Stomach (tissue), 9 donors: ENCODE data around the gene CEACAM6. TPM values are rescaled to one million over a fixed set of nuclear protein-coding genes. Genes with fewer than 3 reads are reported as not detected.
A peak's percentile ranks its signal among the peaks of the same experiment; 100 is the strongest.

Experiments used
- DNase-seq, 2 donors: peaks; one replicate each; pipeline versions ENCODE4 v3.0.0 to v3.0.0-alpha.2; 2013 to 2019
- H3K27ac ChIP-seq, 5 donors: fragments of 200-600 bp in 4 of 5; sonication (generic) in 4 of 5; one replicate each; pipeline ENCODE4 v1.5.1; 2013 to 2019; ENCODE audit warnings: mild to moderate bottlenecking in 1 of 5, moderate library complexity in 1 of 5
- H3K27me3 ChIP-seq, 3 donors: fragments of 200-600 bp; sonication (generic); one replicate each; pipeline ENCODE4 v1.5.1; 2017 to 2019; ENCODE audit warnings: mixed run types in 1 of 3
- H3K36me3 ChIP-seq, 4 donors: fragments of 200-600 bp; sonication (generic); 1 replicate in 3 of 4; 2 replicates in 1 of 4; pipeline ENCODE4 v1.5.1; 2016 to 2019
- H3K4me1 ChIP-seq, 4 donors: fragments of 200-600 bp; sonication (generic); one replicate each; pipeline ENCODE4 v1.5.1; 2016 to 2019
- H3K4me3 ChIP-seq, 4 donors: fragments of 200-600 bp; sonication (generic) in 3 of 4; one replicate each; pipeline ENCODE4 v1.5.1; 2016 to 2019; ENCODE audit warnings: mild to moderate bottlenecking in 1 of 4
- H3K9me3 ChIP-seq, 4 donors: fragments of 200-600 bp; sonication (generic); one replicate each; pipeline ENCODE4 v1.5.1; 2016 to 2019
- POLR2AphosphoS5 ChIP-seq, 3 donors: sonication (generic); formaldehyde crosslinking; IDR thresholded peaks; one replicate each; pipeline ENCODE4 v1.6.1; 2016; ENCODE audit warnings: antibody characterized with exemption in 3 of 3
- WGBS, 5 donors: extraction: QIAGEN DNeasy Blood & Tissue Kit in 3 of 5; methylation state at CpG; one replicate each; pipeline versions ENCODE4 v1.1.5 to v1.1.7; 2013 to 2018; 5-methylcytosine and 5-hydroxymethylcytosine counted together
- intact Hi-C: fragments of 100-400 bp; cut with DNase I; formaldehyde crosslinking; loops from one replicate; pipeline ENCODE4 v1.15.1; 2023; ENCODE audit warnings: low total_unique reads
- polyA plus RNA-seq, 3 donors: library from polyadenylated mRNA; stranded (reverse); fragments of 200-250 nt; gene quantifications; one replicate each; pipeline ENCODE4 v1.2.3, GENCODE V29; 2013
- total RNA-seq, 5 donors: library from RNA; depleted of rRNA; stranded (reverse); fragments of >200 nt; gene quantifications; one replicate each; pipeline versions ENCODE4 v1.1.0 to v1.2.3, GENCODE V29; 2014 to 2016
- TF ChIP-seq, protein P1 (sequence below), 7 experiments: fragments of 450-650 bp in 4 of 7; fragments of 200-600 bp in 3 of 7; sonication (generic) in 3 of 7; IDR thresholded peaks; one replicate each; pipeline ENCODE4 v1.5.1; 2016 to 2019; ENCODE audit warnings: antibody characterized with exemption in 7 of 7, control low read depth in 2 of 7, mild to moderate bottlenecking in 1 of 7
- donor health status: healthy with polysubstance abuse.
- donor health status: Bipolar disorder and iron deficiency.
- donor health status: healthy.

CEACAM6 gene
- total and polyA plus RNA-seq, 8 donors: 1.7 to 29.6 (median 11.3) TPM; not detected in 2

DNA sequence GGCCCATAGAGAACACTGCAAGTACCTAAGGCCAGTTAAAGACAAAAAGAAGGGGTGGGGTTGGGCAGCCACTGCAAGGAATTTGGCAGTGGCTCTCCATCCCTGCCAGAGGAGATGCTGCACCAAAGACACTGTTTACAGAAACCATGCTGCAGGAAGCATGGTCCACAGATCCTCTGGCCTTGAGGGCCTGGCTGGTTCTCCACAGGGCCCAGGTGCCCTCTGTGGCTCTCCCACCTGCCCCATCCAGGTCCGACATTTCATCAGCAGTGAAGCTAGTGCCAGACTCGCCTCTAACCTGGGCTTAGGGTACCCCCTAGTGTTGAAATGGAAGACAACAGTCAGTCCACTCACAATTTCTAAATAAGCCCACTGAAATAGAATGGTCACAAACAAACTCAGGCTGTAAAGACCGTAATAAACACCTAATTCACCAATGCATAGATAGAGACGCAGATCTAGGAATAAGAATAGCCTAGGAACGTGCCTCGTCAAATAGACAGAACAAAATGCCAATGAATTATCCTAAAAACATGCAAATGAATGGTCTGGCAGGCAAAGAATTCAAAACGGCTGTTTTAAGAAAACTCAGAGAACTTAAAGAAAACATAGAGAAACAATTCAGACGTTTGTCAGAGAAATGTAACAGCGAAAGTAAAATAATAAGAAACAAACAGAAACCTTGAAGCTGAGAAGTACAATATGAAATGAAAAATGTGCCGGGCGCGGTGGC lies 65.8 kb downstream of the CEACAM6 start:
- H3K9me3 ChIP-seq: no peaks in the 10 kb centered on the region
- no peak overlapping the region for H3K27ac ChIP-seq
- intact Hi-C loops: no loop called here
- H3K36me3 ChIP-seq: no peaks in the 10 kb centered on the region
- WGBS, 5 donors: 33 to 39% (median 36%) methylated on average over 12 of the region's 12 CpGs
- H3K4me3 ChIP-seq: no peak overlapping the region
- DNase-seq: peak; percentile 36 to 66
- H3K27me3 ChIP-seq: peaks cover 0 to 13% (median 0%) of the 10 kb centered on the region in 3 donors
- H3K4me1 ChIP-seq: no peaks in the 10 kb centered on the region
- TF ChIP-seq, protein P1, sequence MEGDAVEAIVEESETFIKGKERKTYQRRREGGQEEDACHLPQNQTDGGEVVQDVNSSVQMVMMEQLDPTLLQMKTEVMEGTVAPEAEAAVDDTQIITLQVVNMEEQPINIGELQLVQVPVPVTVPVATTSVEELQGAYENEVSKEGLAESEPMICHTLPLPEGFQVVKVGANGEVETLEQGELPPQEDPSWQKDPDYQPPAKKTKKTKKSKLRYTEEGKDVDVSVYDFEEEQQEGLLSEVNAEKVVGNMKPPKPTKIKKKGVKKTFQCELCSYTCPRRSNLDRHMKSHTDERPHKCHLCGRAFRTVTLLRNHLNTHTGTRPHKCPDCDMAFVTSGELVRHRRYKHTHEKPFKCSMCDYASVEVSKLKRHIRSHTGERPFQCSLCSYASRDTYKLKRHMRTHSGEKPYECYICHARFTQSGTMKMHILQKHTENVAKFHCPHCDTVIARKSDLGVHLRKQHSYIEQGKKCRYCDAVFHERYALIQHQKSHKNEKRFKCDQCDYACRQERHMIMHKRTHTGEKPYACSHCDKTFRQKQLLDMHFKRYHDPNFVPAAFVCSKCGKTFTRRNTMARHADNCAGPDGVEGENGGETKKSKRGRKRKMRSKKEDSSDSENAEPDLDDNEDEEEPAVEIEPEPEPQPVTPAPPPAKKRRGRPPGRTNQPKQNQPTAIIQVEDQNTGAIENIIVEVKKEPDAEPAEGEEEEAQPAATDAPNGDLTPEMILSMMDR (IDR thresholded peaks at IDR 0.05): peak in 5 of 7 experiments; percentile 27 to 56 (median 31)
- no peak for TF ChIP-seq POLR2AphosphoS5 (IDR thresholded peaks at IDR 0.05)

Other genes starting within 250 kb of the CEACAM6 start
- gene CEACAM21, start 179.4 kb upstream of the CEACAM6 start, total RNA-seq: 1 to 10 TPM in 1 of 5 donors, not detected in 4; 2.0 TPM
- gene CEACAM21, start 179.4 kb upstream of the CEACAM6 start, polyA plus RNA-seq: 1 to 10 TPM in 1 of 3 donors, under 1 TPM in 1, not detected in 1; 0.63 to 6.1 TPM
- 1 to 10 TPM in 2 of 5 donors, not detected in 3; 1.8 to 8.3 TPM for gene CEACAM4, start 128.5 kb upstream of the CEACAM6 start, total RNA-seq
- gene CEACAM4, start 128.5 kb upstream of the CEACAM6 start, polyA plus RNA-seq: under 1 TPM in 2 of 3 donors, not detected in 1; 0.63 to 0.92 TPM
- 1 to 10 TPM in 1 of 5 donors, not detected in 4; 1.3 TPM for gene CEACAM7, start 67.3 kb upstream of the CEACAM6 start, total RNA-seq
- gene CEACAM7, start 67.3 kb upstream of the CEACAM6 start, polyA plus RNA-seq: 1 to 10 TPM in 1 of 3 donors, not detected in 2; 6.2 TPM
- 100 to 1,000 TPM in 2 of 5 donors, 10 to 100 TPM in 1, 1 to 10 TPM in 1, under 1 TPM in 1; 0.72 to 118 (median 22.9) TPM for gene CEACAM5, start 46.9 kb upstream of the CEACAM6 start, total RNA-seq
- gene CEACAM5, start 46.9 kb upstream of the CEACAM6 start, polyA plus RNA-seq: 10 to 100 TPM in 2 of 3 donors, 1 to 10 TPM in 1; 4.4 to 27.6 (median 18.2) TPM
- not detected for gene CEACAM3, start 41.1 kb downstream of the CEACAM6 start, total RNA-seq
- under 1 TPM in 2 of 3 donors, not detected in 1; 0.13 to 0.31 TPM for gene CEACAM3, start 41.1 kb downstream of the CEACAM6 start, polyA plus RNA-seq
- not detected for gene LYPD4, start 89.2 kb downstream of the CEACAM6 start, total RNA-seq
- not detected for gene LYPD4, start 89.2 kb downstream of the CEACAM6 start, polyA plus RNA-seq
- gene DMRTC2, start 89.5 kb downstream of the CEACAM6 start, total RNA-seq: not detected
- not detected for gene DMRTC2, start 89.5 kb downstream of the CEACAM6 start, polyA plus RNA-seq
- 1,000 to 10,000 TPM in 3 of 5 donors, 100 to 1,000 TPM in 2; 394 to 1,489 (median 1,008) TPM for gene RPS19, start 104.7 kb downstream of the CEACAM6 start, total RNA-seq
- 1,000 to 10,000 TPM; 2,818 to 4,242 (median 2,979) TPM for gene RPS19, start 104.7 kb downstream of the CEACAM6 start, polyA plus RNA-seq
- gene CD79A, start 121.7 kb downstream of the CEACAM6 start, total RNA-seq: 1 to 10 TPM in 2 of 5 donors, not detected in 3; 2.4 to 3.5 TPM
- 10 to 100 TPM in 1 of 3 donors, 1 to 10 TPM in 2; 1.5 to 18.7 (median 3.2) TPM for gene CD79A, start 121.7 kb downstream of the CEACAM6 start, polyA plus RNA-seq
- 100 to 1,000 TPM in 4 of 5 donors, 10 to 100 TPM in 1; 40.8 to 329 (median 224) TPM for gene ARHGEF1, start 127.7 kb downstream of the CEACAM6 start, total RNA-seq
- gene ARHGEF1, start 127.7 kb downstream of the CEACAM6 start, polyA plus RNA-seq: 100 to 1,000 TPM in 2 of 3 donors, 10 to 100 TPM in 1; 62.0 to 109 (median 106) TPM
- not detected for gene ERFL, start 172.9 kb downstream of the CEACAM6 start, total RNA-seq
- gene ERFL, start 172.9 kb downstream of the CEACAM6 start, polyA plus RNA-seq: under 1 TPM in 1 of 3 donors, not detected in 2; 0.25 TPM
- gene RABAC1, start 203.8 kb downstream of the CEACAM6 start, total RNA-seq: 100 to 1,000 TPM in 3 of 5 donors, 10 to 100 TPM in 2; 44.6 to 499 (median 114) TPM
- gene RABAC1, start 203.8 kb downstream of the CEACAM6 start, polyA plus RNA-seq: 100 to 1,000 TPM; 127 to 181 (median 170) TPM
- gene ATP1A3, start 238.7 kb downstream of the CEACAM6 start, total RNA-seq: under 1 TPM in 1 of 5 donors, not detected in 4; 0.29 TPM
- under 1 TPM in 2 of 3 donors, not detected in 1; 0.12 to 0.45 TPM for gene ATP1A3, start 238.7 kb downstream of the CEACAM6 start, polyA plus RNA-seq